ENCODE data around the gene PRKG1. TPM values are rescaled to one million over a fixed set of nuclear protein-coding genes. Genes with fewer than 3 reads are reported as not detected.
"Not testable (repeated sequence)": the region's sequence is repeated elsewhere in the genome, so short reads cannot be mapped to it uniquely, and the experiment has no call there.

Gene PRKG1
- total and polyA plus RNA-seq, 2 of the 4 experiments (the other 2 are of a cell fraction): 3.5 to 18.3 TPM

GRCh38 chr10:51455762-51456161 is 381.5 kb downstream of the PRKG1 start:
- H3K4ac ChIP-seq (ENCODE audit: low read depth, low read length); H2BK120ac ChIP-seq (ENCODE audit: low read depth, low read length); intact Hi-C loops (cut with micrococcal nuclease); H3K27me3 ChIP-seq (ENCODE audit: control insufficient read depth, insufficient read depth, low read length); DNase-seq; H3K79me1 ChIP-seq (ENCODE audit: low read depth in 1 of 2, low read length in 2 of 2); H2BK5ac ChIP-seq (ENCODE audit: low read depth, low read length, poor library complexity, severe bottlenecking); dilution Hi-C loops (cut with HindIII; ENCODE audit: low sequenced_read_pairs, unreplicated experiment); in situ Hi-C loops (cut with MboI; ENCODE audit: low sequenced_read_pairs); H2BK15ac ChIP-seq (ENCODE audit: low read depth, low read length); H3K18ac ChIP-seq (ENCODE audit: low read depth, low read length); H3K14ac ChIP-seq (replicated peaks; ENCODE audit: low read depth, low read length); H2AK9ac ChIP-seq (replicated peaks; ENCODE audit: low read depth, low read length, poor library complexity); H4K8ac ChIP-seq (ENCODE audit: low read depth in 2 of 2, low read length in 2 of 2); H3K4me3 ChIP-seq (ENCODE audit: insufficient read depth, low read depth, low read length); H3K9me1 ChIP-seq (ENCODE audit: insufficient read depth, low read length); H2AFZ ChIP-seq (replicated peaks; ENCODE audit: low read length, poor library complexity); CTCF ChIA-PET; H3K56ac ChIP-seq (ENCODE audit: extremely low read depth, insufficient read depth, low read length); H3K36me3 ChIP-seq (ENCODE audit: control insufficient read depth, insufficient read depth, low read length); H2AK5ac ChIP-seq (ENCODE audit: low read depth, low read length); POLR2A ChIA-PET (ENCODE audit: unreplicated experiment); BruUV-seq (replicated peaks); H3K27ac ChIP-seq (ENCODE audit: insufficient read depth, low read length); H2BK20ac ChIP-seq (ENCODE audit: low read depth, low read length); H3K4me1 ChIP-seq (ENCODE audit: control insufficient read depth, insufficient read depth, low read length); H3K9ac ChIP-seq (ENCODE audit: low read depth, low read length); H4K5ac ChIP-seq (ENCODE audit: low read depth, low read length); H4K20me1 ChIP-seq (ENCODE audit: insufficient read depth, low read length); H3K9me3 ChIP-seq (ENCODE audit: control insufficient read depth, insufficient read depth, low read length); H3K4me2 ChIP-seq (ENCODE audit: low read depth, low read length); H3K23ac ChIP-seq (ENCODE audit: low read depth, low read length); ATAC-seq (ENCODE audit: low read depth); H4K91ac ChIP-seq (ENCODE audit: insufficient read depth, low read depth, low read length): not testable (repeated sequence)
- WGBS, 2 experiments (ENCODE audit: extremely low coverage in 2 of 2, insufficient read length in 1 of 2): no CpG with 5 or more reads among the region's 3 CpGs
